ENCODE data around the gene MAPK4.
"Not testable (repeated sequence)": the region's sequence is repeated elsewhere in the genome, so short reads cannot be mapped to it uniquely, and the experiment has no call there.

MAPK4 gene

GRCh38 chr18:50594012-50594411 is 34.1 kb downstream of the MAPK4 start:
- Mint-ChIP-seq H3K4me1 (no peaks in the 10 kb centered on the region), H3K4me3 (no peak overlapping the region), H3K27ac (no peak overlapping the region), H3K9me3 (no peaks in the 10 kb centered on the region), H3K27me3 (no peaks in the 10 kb centered on the region), H3K36me3 (ENCODE audit: low read depth) (no peaks in the 10 kb centered on the region)
- ATAC-seq (no peak), DNase-seq (no peak)

DNA sequence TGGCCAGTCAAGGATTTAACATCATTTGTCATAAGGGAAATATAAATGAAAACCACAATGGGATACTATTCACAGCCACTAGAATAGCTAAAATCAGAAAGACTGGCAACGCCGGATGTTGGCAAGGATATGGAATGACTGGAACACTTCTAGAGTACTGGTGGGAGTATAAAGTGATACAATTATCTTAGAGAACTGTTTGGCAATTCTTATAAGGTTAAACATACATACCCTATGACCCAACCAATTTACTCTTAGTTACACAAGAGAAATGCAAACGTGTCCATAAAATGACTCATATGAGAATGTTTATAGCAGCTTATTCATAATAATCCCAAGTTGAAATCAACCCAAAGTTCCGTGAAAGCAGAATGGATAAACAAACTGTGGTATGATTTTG is 35.1 kb downstream of the MAPK4 start:
- H3K4me3 Mint-ChIP-seq: no peak overlapping the region
- no peaks in the 10 kb centered on the region for H3K9me3 Mint-ChIP-seq
- no peak overlapping the region for H3K27ac Mint-ChIP-seq
- H3K27me3 Mint-ChIP-seq: no peaks in the 10 kb centered on the region
- DNase-seq (no peak), ATAC-seq (no peak)
- no peaks in the 10 kb centered on the region for H3K4me1 Mint-ChIP-seq
- no peaks in the 10 kb centered on the region for H3K36me3 Mint-ChIP-seq (ENCODE audit: low read depth)

DNA sequence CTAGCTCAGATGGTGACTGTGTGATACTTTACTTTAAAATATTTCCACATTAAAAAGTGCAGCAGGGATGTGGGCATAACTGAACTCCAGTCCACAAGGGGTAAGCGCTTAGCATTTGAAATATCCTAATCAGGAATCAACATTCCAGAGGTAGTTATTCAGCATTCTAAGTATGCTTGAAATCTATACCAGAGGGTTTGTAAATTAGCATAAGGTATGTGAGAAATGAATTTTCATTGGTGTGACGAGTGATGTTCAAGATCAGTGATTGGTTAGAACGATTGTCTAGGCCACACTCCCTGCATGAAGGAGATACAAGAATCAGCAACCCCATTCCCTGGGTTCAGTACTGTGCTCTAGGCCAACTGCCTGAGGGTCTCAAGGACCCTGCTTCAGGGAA is 42.6 kb downstream of the MAPK4 start:
- no peaks in the 10 kb centered on the region for H3K4me1 Mint-ChIP-seq
- H3K27me3 Mint-ChIP-seq: no peaks in the 10 kb centered on the region
- DNase-seq (no peak), ATAC-seq (no peak)
- H3K27ac Mint-ChIP-seq: no peak overlapping the region
- no peak overlapping the region for H3K4me3 Mint-ChIP-seq
- H3K36me3 Mint-ChIP-seq (ENCODE audit: low read depth): no peaks in the 10 kb centered on the region
- H3K9me3 Mint-ChIP-seq: no peaks in the 10 kb centered on the region

- Mint-ChIP-seq H3K27me3 (peaks cover 3% of the 10 kb centered on the region), H3K27ac (no peak overlapping the region), H3K36me3 (ENCODE audit: low read depth) (no peaks in the 10 kb centered on the region), H3K4me1 (no peaks in the 10 kb centered on the region), H3K4me3 (no peak overlapping the region), H3K9me3 (peaks cover 10% of the 10 kb centered on the region)
- DNase-seq (no peak), ATAC-seq (no peak)
Measured at GRCh38 chr18:50606609-50607008, 46.7 kb downstream of the MAPK4 start.

- Mint-ChIP-seq H3K9me3 (peaks cover 10% of the 10 kb centered on the region), H3K27me3 (peaks cover 3% of the 10 kb centered on the region), H3K27ac (no peak overlapping the region), H3K36me3 (ENCODE audit: low read depth) (no peaks in the 10 kb centered on the region), H3K4me1 (no peaks in the 10 kb centered on the region), H3K4me3 (no peak overlapping the region)
- DNase-seq: no peak
- ATAC-seq: no peak
Measured at GRCh38 chr18:50607378-50607926, 47.6 kb downstream of the MAPK4 start.

GRCh38 chr18:50609171-50609570 is 49.3 kb downstream of the MAPK4 start:
- not testable (repeated sequence) for ATAC-seq, H3K27ac Mint-ChIP-seq

DNA sequence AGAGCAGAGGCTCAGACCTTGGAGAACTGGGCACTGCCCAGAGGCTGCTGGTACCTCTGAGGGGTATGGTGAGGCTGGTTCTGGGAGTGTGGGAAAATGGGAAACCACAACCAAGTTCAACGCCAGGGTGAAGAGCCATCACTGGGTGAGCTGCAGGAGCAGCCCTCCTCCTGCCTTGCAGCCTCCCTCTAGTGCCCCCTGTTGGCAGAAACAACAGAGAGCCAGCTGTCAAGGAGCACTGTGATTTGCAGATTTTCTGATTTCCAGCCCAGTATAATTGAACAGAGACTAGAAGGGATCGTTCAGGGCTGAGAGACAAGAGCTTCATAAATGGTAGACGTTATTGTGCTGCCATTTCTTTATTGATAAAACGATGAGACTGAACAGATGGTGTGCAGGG is 50.5 kb downstream of the MAPK4 start:
- H3K36me3 Mint-ChIP-seq (ENCODE audit: low read depth): no peaks in the 10 kb centered on the region
- ATAC-seq: no peak
- DNase-seq: no peak
- H3K4me3 Mint-ChIP-seq: no peak overlapping the region
- peaks cover 10% of the 10 kb centered on the region for H3K9me3 Mint-ChIP-seq
- no peak overlapping the region for H3K27ac Mint-ChIP-seq
- H3K27me3 Mint-ChIP-seq: peaks cover 9% of the 10 kb centered on the region
- H3K4me1 Mint-ChIP-seq: no peaks in the 10 kb centered on the region

More at GRCh38 chr18:50609171-50609570, 49.3 kb downstream of the MAPK4 start:
- H3K4me1 Mint-ChIP-seq; H3K27me3 Mint-ChIP-seq; DNase-seq; H3K36me3 Mint-ChIP-seq (ENCODE audit: low read depth); H3K4me3 Mint-ChIP-seq: not testable (repeated sequence)
- H3K9me3 Mint-ChIP-seq: peaks cover 10% of the 10 kb centered on the region

DNA sequence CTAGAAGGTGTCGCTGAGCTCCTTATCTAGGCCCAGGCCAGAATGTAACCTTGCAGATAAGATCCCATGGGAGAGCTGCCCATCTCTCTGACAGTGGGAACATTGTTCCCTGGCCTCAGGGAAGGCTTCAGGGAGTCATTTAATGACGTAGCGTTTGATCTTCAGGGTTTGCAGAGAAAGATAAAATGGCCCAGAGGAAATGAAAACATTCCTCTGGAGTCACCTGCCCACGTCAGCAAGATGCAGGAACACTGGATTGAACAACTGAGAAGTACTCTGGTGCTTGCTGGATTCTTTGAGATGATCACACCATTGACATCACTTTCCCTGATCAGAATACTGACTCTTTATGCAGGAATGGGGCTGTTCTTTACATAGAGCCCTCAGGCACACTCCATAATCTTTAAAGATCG is 51.6 kb downstream of the MAPK4 start:
- Mint-ChIP-seq H3K27me3 (peaks cover 9% of the 10 kb centered on the region), H3K4me1 (no peaks in the 10 kb centered on the region), H3K9me3 (peaks cover 10% of the 10 kb centered on the region), H3K4me3 (no peak overlapping the region), H3K36me3 (ENCODE audit: low read depth) (no peaks in the 10 kb centered on the region), H3K27ac (no peak overlapping the region)
- no peak for DNase-seq
- no peak for ATAC-seq

GRCh38 chr18:50614838-50615237 is 55.0 kb downstream of the MAPK4 start:
- Mint-ChIP-seq H3K27me3 (peaks cover 15% of the 10 kb centered on the region), H3K4me3 (no peak overlapping the region), H3K36me3 (ENCODE audit: low read depth) (no peaks in the 10 kb centered on the region), H3K27ac (no peak overlapping the region), H3K9me3 (peaks cover 7% of the 10 kb centered on the region), H3K4me1 (no peaks in the 10 kb centered on the region)
- DNase-seq (no peak), ATAC-seq (no peak)

GRCh38 chr18:50616484-50617048 is 56.7 kb downstream of the MAPK4 start:
- DNase-seq (no peak), ATAC-seq (no peak)
- H3K27ac Mint-ChIP-seq: no peak overlapping the region
- no peaks in the 10 kb centered on the region for H3K36me3 Mint-ChIP-seq (ENCODE audit: low read depth)
- no peaks in the 10 kb centered on the region for H3K9me3 Mint-ChIP-seq
- H3K27me3 Mint-ChIP-seq: peaks cover 12% of the 10 kb centered on the region
- H3K4me3 Mint-ChIP-seq: no peak overlapping the region
- no peaks in the 10 kb centered on the region for H3K4me1 Mint-ChIP-seq

- no peaks in the 10 kb centered on the region for H3K4me1 Mint-ChIP-seq
- H3K27ac Mint-ChIP-seq: no peak overlapping the region
- H3K4me3 Mint-ChIP-seq: no peak overlapping the region
- DNase-seq: no peak
- no peaks in the 10 kb centered on the region for H3K9me3 Mint-ChIP-seq
- H3K36me3 Mint-ChIP-seq (ENCODE audit: low read depth): no peaks in the 10 kb centered on the region
- peaks cover 11% of the 10 kb centered on the region for H3K27me3 Mint-ChIP-seq
- ATAC-seq: no peak
Measured at GRCh38 chr18:50619861-50620275, 60.0 kb downstream of the MAPK4 start.

GRCh38 chr18:50620319-50620718 is 60.4 kb downstream of the MAPK4 start:
- Mint-ChIP-seq H3K4me1 (no peaks in the 10 kb centered on the region), H3K4me3 (no peak overlapping the region), H3K9me3 (no peaks in the 10 kb centered on the region), H3K27ac (no peak overlapping the region), H3K36me3 (ENCODE audit: low read depth) (no peaks in the 10 kb centered on the region), H3K27me3 (peaks cover 8% of the 10 kb centered on the region)
- ATAC-seq (no peak), DNase-seq (no peak)

DNA sequence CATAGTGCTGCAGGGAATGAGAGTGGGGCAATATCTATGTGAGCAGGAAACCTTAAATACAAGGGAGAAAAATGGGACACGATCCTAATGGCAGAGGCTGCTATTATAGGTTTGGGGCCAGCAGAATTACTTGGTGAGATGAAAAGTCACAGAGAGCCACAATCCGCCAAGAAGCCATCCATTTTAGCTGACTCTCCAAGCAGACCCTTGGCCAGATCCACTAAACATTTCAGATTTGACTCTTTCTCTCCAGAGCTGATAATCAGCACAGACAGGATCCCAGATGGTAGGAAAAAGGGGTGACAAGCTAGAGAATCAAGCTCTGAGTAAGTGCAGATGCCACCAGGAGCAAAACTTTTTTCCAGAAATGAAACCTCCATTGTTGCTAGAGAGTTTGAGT is 61.5 kb downstream of the MAPK4 start:
- Mint-ChIP-seq H3K4me1 (no peaks in the 10 kb centered on the region), H3K27me3 (peaks cover 8% of the 10 kb centered on the region), H3K27ac (no peak overlapping the region), H3K9me3 (no peaks in the 10 kb centered on the region), H3K4me3 (no peak overlapping the region), H3K36me3 (ENCODE audit: low read depth) (no peaks in the 10 kb centered on the region)
- ATAC-seq (no peak), DNase-seq (no peak)

GRCh38 chr18:50622320-50622719 is 62.4 kb downstream of the MAPK4 start:
- H3K9me3 Mint-ChIP-seq: no peaks in the 10 kb centered on the region

GRCh38 chr18:50622865-50623393 is 63.0 kb downstream of the MAPK4 start:
- no peak for DNase-seq
- H3K9me3 Mint-ChIP-seq: no peaks in the 10 kb centered on the region
- ATAC-seq: no peak
- H3K27ac Mint-ChIP-seq: no peak overlapping the region
- no peaks in the 10 kb centered on the region for H3K36me3 Mint-ChIP-seq (ENCODE audit: low read depth)
- peaks cover 8% of the 10 kb centered on the region for H3K27me3 Mint-ChIP-seq
- no peaks in the 10 kb centered on the region for H3K4me1 Mint-ChIP-seq
- H3K4me3 Mint-ChIP-seq: no peak overlapping the region

More at GRCh38 chr18:50622320-50622719, 62.4 kb downstream of the MAPK4 start:
- Mint-ChIP-seq H3K4me3 (no peak overlapping the region), H3K36me3 (ENCODE audit: low read depth) (no peaks in the 10 kb centered on the region), H3K27me3 (peaks cover 9% of the 10 kb centered on the region), H3K27ac (no peak overlapping the region), H3K4me1 (no peaks in the 10 kb centered on the region)
- DNase-seq (no peak), ATAC-seq (no peak)
